HL-60 (cell line): ENCODE data around the gene BPIFA2.

Experiments used
- POLR2AphosphoS5 ChIP-seq: IDR thresholded peaks from 2 replicates; pipeline ENCODE4 v1.6.1; 2012; ENCODE audit warnings: low read depth
- SPI1 ChIP-seq: IDR thresholded peaks from 2 replicates; pipeline ENCODE4 v1.6.1; 2012; ENCODE audit warnings: low read depth, mild to moderate bottlenecking, borderline replicate concordance
- TF ChIP-seq, protein P1 (sequence below): IDR thresholded peaks from one replicate; pipeline ENCODE4 v1.5.1; 2011; ENCODE audit warnings: low read length, control low read depth, inconsistent platforms; ENCODE audit not compliant: insufficient read depth
- TF ChIP-seq, protein P2 (sequence below): IDR thresholded peaks from 2 replicates; pipeline ENCODE4 v1.6.1; 2012; ENCODE audit warnings: low read depth; ENCODE audit not compliant: insufficient replicate concordance

DNA sequence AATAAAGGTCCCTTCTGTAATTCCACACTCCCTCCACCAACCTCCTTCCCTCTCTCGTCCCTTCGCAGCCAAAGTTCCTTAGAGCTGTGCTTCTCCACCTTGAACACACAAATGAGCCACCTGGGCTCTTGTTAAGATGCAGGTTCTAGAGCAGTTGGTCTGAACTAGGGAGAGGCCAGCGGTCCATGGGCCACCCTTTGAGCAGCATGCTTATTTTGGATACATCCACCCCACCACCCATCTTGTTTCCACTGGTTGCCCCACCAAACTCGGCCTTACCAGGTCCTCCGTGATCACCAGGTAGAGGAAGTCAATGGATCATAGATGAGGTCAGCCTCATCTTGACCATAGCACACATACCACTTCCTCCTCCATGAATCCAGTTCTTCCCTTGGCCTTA, 7.3 kb upstream of the BPIFA2 start:
- TF ChIP-seq, protein P1, sequence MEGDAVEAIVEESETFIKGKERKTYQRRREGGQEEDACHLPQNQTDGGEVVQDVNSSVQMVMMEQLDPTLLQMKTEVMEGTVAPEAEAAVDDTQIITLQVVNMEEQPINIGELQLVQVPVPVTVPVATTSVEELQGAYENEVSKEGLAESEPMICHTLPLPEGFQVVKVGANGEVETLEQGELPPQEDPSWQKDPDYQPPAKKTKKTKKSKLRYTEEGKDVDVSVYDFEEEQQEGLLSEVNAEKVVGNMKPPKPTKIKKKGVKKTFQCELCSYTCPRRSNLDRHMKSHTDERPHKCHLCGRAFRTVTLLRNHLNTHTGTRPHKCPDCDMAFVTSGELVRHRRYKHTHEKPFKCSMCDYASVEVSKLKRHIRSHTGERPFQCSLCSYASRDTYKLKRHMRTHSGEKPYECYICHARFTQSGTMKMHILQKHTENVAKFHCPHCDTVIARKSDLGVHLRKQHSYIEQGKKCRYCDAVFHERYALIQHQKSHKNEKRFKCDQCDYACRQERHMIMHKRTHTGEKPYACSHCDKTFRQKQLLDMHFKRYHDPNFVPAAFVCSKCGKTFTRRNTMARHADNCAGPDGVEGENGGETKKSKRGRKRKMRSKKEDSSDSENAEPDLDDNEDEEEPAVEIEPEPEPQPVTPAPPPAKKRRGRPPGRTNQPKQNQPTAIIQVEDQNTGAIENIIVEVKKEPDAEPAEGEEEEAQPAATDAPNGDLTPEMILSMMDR = no peak
- TF ChIP-seq POLR2AphosphoS5 (no peak), SPI1 (no peak)
- TF ChIP-seq, protein P2, sequence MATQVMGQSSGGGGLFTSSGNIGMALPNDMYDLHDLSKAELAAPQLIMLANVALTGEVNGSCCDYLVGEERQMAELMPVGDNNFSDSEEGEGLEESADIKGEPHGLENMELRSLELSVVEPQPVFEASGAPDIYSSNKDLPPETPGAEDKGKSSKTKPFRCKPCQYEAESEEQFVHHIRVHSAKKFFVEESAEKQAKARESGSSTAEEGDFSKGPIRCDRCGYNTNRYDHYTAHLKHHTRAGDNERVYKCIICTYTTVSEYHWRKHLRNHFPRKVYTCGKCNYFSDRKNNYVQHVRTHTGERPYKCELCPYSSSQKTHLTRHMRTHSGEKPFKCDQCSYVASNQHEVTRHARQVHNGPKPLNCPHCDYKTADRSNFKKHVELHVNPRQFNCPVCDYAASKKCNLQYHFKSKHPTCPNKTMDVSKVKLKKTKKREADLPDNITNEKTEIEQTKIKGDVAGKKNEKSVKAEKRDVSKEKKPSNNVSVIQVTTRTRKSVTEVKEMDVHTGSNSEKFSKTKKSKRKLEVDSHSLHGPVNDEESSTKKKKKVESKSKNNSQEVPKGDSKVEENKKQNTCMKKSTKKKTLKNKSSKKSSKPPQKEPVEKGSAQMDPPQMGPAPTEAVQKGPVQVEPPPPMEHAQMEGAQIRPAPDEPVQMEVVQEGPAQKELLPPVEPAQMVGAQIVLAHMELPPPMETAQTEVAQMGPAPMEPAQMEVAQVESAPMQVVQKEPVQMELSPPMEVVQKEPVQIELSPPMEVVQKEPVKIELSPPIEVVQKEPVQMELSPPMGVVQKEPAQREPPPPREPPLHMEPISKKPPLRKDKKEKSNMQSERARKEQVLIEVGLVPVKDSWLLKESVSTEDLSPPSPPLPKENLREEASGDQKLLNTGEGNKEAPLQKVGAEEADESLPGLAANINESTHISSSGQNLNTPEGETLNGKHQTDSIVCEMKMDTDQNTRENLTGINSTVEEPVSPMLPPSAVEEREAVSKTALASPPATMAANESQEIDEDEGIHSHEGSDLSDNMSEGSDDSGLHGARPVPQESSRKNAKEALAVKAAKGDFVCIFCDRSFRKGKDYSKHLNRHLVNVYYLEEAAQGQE = no peak
